Stimulated activated CD4-positive, alpha-beta T cell treated with anti-CD3 and anti-CD28 coated beads, TNF-alpha, amount 100 ng/mL, for 48 hours (primary cell): ENCODE measurements around the gene RAB35.

Experiments
- DNase-seq, 3 donors: peaks; one replicate each; pipeline ENCODE4 v3.0.0-alpha.2; 2020; ENCODE audit warnings: low read depth in 3 of 3

The RAB35 gene

DNA sequence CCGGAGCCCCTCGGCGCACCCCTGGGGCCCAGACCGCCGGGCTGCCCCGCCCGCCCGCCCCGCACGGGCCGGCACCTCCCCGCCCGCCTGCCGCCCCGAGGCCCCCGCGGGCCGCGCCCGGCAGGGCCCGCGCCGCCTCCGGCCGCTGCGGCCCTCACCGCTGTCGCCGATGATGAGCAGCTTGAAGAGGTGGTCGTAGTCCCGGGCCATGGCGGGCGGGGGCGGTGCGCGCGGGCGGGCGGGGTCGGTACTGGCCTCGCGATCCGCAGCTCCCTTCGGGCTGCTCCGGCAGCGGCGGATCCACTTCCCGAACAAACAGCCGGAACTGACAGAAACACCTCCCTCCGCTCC, at the start of gene RAB35:
TSS of gene RAB35 (minus strand) at position 313 of the 351 bp plus-strand sequence. CDS start at position 210, 103 bp downstream.
- DNase-seq = no peak

DNA sequence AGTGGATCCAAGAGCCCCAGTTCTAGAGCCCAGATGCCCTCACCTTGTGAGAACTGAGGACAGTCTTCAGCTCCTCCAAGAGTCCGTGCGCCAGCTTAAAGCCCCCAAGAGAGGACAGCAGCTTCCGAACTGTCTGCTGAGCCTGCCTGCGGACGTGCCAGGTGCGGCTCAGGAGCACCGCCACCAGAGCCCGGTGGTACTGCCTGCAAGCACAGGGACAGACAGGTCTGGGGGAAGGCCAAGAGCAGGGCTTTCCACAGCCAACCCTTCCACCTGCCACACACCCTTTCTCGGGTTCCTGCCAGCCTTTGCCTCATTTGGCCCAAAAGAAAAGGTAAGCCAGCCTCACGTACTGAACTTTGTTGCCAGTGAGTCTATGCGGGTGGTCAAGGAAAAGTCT, 47.7 kb upstream of the RAB35 start:
- no peak for DNase-seq

DNA sequence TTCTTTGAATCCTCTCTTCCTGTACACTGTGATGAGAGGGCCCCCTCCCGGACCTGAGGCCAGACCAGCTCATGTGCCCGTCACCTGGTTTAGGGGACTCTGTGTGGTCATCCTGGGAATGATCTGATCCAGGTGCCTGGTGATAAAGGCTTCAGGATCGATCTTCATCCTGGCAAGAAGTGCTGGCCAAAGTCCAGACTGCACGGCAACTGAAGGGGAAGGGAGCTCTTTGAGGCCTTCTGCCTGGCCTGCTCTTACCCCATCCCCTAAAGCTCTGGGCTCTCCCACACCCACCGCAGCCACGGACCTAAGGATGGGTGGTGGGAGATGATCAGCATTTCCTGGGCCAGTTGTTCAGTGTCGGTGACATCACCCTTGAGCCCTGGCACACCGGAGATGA, 46.2 kb upstream of the RAB35 start:
- DNase-seq = no peak

DNA sequence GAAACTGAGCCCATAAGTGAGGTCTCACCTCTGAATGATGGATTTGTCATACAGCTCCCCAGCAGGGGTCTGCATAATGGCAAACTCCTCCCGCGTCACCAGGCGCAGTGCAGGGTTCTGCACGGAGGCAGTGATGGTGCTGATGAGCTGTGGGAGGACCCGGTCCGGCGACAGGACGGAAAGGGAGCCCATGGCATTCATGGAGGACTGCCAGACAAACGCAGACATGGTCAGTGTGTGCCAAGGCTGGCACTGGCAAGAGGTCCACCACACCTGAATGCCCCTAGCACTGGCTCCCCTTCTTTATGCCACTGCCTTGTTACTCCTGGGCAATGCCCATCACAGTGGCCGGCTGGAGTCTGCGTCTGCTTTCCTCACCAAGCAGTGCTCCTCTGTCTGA, 45.3 kb upstream of the RAB35 start:
- no peak for DNase-seq

DNA sequence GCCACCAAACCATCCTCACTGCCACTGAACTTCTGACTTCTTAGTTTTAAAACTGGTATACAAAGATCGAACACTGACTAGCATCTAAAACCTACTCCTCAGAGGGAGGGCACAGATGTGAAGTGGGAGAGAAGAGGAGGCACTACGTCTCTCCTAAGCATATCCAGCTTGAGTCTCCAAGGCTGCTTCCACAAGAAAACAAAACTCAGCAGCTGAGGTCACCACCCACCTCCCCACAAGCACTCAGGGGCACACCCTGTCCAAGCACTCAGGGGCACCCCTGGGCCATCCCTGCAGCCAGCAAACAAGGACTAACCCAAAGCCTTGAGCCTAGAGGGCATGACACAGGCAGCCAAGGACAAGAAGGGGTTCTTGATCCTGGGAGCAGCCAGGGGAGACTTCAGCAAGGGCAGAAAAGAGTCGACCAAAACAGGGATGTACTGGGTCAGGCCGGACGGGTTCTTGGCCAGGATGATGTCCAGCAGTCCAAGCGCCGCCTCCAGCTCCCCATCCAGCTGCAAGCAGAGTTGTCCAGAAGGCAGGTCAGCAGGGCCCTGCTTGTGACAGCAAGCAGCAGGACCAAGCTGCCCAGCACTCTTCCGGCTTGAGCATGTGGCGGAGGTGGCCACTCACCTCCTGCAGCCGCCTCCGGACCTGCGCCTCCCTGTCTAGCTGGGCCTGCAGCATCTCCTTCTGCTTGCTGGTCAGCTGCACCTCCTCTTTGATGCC, 43.1 kb upstream of the RAB35 start:
- no peak for DNase-seq

DNA sequence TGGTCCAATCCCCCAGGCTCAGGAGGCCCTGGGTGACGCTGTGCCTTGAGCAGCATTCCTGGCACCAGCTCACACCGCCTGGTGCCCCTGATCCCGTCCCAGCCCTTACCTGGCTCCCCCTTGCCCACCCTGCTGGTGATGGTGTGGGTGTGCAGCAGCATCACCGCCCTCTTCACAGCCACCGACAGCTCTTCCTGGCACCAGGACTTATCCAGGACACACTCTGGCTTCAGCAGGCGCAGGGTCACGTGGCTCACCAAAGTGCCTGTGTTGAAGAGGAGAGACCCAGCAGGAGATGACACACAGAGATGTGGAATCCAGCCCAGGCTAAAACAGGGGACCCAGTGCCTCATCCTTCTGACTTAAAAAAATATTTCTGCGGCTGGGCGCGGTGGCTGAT, 41.8 kb upstream of the RAB35 start:
- DNase-seq = no peak

DNA sequence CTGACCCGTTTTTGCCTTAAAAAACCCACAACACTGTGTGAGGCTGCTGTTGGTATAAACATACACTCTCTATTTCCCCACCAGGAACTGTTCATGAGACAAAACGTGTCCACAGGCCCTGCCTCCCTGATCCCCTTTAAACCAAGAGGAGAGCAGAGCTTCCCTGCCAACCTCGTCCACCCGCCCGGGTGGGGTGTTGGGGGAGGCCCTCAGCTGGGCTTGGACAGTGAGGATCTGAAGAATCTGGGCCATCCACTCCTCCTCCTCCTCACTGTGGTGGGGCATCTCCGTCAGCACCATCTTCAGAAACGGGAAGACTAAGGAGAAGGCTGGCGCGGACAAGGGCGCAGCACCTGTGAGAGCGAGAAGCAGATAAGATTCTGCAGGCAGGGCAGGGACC, 41.1 kb upstream of the RAB35 start:
- DNase-seq = no peak

DNA sequence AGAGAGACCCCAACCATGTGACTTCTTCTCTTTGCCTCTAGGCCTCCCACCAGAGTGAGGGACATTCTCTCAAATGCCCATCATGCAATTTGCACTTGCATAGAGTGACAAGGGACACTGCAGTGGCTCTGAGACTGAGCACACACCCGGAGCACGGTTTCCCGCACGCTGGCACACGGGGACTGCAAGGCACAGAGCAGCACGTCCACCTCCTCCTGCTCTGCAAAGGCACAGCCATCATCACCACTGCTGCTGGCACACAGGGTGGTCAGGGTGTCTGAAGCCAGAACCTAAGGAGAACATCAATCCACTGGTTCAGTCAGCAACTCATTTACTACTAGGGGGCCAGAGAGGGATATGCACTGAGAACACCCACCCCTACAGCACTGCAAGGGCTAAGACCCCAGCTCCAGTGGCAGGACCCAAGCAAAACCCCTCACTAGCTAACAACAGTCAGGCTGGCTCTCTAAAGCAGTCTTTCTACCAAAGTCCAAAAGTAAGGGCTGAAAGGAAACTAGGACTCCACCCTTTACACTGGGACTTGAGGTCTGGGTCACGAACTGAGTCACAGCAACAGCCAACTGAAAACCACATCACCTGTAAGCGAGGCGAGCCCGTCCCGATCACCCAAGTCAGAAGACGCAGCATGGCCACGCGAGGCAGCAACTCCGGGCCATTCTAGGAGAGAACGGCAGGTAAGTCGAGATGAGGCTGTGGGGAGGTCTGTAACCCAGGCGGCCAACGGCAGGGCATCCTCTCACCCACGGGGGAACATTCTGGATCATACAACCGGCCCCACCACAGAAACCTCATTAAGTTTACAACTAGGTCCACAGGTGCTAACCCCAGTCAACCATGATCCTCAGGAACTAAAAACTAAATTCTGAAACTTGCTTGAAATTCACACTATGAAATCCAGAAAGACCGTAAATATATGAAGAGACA, 40.0 kb upstream of the RAB35 start:
- no peak for DNase-seq

DNA sequence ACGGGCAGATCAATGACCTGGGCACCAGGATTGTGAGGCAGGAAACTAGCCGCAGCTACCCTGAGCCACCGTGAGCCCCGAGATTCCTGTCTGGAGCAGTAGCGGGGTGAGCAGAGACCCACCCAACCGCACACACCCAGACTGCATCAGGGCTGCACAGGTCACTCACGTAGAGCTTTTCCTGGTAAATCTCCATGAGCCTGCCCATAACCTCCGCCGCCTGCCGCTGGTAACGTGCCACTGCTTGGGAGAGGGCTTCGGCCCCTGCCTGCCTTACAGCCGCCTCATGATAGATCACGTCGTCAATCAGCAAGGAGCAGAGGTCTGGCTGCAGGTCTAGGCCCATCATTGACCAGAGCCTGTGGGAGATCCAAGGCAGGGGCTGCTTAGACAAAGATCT, 38.5 kb upstream of the RAB35 start:
- no peak for DNase-seq

DNA sequence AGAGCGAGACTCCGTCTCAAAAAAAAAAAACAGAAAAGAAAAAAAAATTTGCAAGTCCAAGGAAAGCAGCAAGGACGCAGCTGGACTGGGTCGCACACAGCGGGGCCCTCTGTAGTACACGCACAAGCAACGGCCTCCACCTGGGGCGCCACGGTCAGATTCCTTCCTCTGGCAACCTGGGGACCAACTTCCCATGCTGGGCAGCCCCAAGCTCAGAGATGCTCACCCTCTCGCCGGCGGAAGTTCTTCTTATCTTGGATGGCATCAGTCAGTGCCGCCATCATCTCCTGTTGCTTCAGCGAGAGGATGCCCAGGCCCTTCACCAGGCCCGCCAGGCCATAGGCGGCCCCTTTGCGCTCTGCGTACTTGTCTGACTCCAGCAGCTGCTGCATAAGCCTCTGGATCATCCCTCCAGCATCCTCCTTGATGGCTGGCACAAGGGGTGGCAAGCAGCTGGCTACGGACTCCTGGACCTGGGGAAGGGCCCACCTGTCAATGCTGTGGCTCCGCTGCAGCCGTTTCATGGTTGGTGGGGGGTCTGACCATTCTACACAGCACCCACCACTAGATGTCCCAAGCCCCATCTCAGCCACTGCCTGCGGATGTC, 34.5 kb upstream of the RAB35 start:
- DNase-seq = no peak

DNA sequence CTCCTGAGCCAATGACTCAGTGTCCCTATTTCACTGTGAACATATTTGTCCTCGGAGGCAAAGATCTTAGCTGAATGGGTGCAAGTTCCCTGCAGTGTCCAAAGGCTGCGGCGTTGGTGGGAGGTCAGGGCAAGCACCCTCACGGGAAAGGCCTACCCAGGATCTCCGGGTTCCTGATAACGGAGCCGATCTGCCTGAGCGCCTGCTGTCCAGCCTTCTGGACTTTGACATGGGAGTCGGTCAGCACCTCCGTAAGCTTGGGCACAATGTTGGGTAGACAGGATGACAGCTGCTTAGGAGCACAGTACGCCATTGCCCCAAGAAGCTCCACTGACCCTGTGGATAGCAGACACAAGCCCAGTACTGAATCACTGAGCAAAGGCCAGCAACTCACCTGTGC, 31.5 kb upstream of the RAB35 start:
- DNase-seq = no peak

DNA sequence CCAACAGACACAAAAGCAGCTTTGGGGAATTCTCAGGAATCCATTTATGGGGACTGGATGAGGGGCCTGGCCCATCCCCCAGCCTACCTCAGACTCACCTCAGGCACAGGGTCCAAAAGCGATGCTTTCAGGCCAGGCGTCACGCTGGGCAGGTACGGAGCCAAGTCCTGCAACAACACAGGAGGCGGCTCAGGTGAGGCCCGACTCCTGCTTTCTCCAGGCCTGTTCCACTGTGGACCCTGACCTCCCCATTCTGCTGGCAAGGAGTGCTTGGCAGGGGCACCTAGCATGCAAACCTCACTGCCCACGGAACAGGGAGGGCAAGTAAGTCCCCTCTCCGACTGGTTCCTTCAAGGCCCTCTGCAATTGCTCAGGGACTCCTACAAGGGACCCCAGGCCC, 28.6 kb upstream of the RAB35 start:
- DNase-seq = no peak

DNA sequence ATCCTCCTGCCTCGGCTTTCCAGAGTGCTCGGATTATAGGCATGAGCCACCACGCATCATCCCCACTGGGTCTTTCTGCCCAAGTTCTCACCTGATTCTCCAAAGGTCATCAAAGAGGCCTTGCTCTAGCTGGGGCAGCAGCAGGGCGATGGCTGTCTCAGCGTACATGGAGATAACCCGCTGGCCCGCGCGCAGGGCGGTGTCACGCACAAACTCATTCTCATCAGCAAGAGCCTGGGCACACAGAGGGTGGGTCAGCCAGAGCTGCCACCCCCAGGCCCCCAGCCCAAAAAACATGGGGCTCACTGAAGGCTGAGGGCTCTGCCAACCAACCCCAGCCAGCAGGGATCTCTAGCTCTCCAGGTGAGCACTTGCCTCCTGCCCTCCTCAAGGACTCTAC, 27.7 kb upstream of the RAB35 start:
- no peak for DNase-seq

DNA sequence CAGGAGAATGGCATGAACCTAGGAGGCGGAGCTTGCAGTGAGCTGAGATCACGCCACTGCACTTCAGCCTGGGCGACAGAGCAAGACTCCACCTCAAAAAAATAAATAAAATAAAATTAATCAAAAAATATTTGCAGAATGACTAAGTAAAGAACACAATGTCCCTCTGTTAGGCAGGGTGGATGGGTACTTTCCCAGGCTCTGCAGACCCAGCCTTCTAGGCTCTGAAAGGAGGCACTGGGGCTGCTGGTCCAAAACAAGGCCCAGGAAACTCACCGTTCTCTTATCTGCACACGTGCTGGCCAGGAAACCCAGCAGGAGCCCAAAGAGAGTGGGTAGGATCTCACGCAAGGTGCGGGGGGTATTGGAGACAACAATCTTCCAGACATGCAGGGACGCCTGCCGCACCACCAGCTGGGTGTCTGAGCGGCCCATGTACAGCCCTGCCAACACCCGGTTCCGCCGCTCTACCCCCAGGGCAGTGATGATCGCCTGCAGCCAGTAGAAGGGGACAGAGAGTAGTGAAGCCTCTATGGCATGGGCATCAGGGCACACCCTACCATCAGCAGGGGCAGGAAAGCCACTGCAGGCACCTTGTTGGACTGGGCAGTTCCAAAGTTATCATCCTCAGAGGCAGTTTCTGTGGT, 25.8 kb upstream of the RAB35 start:
- DNase-seq = no peak

DNA sequence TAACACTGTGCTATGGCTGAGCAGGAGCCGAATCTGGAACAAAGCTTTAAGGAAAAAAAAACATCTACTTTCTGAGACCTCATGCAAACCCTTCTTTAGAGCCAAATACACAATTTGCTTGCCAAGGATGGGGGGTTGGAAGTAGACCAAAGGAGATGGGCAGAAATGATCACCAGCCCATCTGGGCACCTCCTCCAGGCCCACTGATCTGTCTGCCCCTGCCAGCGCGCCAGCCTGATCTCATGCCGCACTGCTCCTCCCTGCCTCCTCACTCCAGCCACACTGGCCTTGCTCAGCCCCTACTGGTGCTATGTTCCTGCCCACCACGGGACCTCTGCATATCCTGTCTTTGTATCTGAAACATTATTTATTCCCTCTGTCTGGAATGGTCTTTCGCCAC, 24.8 kb upstream of the RAB35 start:
- no peak for DNase-seq

DNA sequence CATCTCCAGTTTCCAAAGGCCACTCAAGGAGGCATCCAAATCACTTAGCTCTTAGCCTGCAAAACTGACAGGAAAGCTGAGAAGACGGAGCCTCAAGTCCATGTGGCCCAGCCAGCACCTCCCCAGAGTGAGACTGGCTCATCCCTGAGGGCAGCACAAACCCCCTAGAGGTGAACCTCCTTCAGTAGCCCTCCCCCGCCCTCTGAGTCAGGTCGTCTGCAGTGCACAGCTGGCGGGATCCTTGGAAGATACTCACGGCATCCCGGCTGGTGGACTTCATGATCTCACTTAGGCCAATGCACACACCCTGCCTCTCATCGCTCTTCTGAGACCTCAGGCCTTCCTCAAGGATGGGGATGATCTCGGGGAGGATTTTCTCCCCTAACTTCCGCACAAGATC, 24.1 kb upstream of the RAB35 start:
- no peak for DNase-seq

DNA sequence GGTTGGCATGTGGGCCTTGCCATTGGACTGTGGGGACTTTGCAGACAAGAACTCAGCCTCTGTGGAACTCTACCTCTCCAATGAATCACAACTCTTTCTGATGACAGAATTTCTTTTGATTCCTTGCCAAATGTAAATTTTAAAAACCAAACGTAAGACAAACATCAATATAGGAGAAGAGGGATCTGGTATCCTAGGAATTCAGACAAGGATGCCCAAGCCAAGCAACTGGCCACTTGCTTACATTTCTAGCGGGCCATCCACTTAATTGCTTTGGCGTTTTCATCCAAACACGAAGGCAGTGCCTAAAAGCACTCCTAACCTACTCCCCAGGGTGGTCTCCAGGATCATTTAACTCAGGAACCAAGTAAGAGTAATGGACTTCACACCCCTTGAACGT, 23.4 kb upstream of the RAB35 start:
- DNase-seq = no peak

DNA sequence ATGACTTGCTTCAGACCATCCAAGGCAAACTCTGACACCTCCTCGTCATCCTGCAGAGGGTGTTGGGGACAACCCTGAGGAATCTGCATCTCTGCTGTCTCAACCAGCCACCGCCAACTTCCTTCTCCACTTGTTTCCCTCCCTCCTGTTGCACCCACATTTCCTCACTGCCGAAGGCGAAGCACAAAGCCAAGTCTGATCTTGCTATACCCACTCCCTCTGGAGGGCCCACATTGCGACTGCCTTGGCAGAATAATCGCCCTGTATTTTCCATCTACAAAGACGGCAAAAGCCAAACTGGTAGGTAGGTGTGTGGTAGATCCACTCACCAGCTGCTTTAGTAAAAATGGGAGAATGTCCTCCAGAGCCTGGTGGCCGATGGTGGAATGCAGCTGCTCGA, 21.8 kb upstream of the RAB35 start:
- DNase-seq = no peak

DNA sequence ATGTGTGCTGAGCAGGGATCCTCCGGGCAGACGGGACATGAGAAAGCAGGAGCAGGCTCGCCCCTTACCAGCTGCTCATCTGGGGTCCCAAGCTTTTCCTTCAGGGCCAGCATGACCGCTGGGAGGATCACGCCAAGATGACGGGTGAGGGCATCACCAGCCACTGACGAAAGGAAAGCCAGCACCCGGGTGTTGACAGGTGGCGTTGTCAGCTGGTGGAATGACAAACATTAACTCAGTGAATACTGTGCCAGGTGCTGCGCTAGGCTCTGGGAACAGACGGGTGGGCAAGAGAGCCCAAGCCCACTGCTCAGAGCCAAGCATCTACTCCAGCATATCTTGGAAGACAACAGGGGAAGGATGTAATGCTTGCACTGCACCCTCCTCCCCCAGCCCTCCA, 21.3 kb upstream of the RAB35 start:
- DNase-seq = no peak

DNA sequence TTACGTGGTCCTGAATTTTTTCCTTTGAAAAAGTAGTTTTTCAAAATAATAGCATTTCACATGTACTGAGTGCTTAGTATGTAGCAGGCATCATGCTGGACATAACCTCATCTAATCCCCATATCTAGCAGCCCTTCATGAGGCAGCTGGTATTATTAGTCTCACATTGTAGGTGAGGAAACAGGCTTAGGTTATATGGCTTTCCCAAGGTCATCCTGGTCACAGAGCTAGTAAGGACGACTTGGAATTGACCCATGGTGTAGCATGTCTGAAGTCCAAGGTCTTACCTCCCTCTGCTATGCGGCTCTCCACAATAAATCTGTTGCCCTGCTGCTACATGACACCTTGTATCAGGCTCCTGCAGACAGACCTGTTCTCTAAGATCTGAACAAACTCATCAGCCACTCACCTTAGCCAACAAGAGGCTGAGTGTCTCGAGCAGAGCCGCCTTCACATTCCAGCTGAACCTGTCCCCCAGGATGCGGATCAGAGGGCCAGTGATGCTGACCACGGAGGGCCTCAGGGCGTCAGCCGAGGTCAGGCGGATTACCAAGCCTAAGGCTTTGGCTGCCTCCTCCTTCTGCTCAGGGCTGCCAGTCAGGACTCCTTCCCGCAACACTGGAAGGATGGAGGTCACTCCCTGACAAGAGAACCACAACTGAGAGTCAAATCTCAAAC, 19.7 kb upstream of the RAB35 start:
- DNase-seq = no peak

DNA sequence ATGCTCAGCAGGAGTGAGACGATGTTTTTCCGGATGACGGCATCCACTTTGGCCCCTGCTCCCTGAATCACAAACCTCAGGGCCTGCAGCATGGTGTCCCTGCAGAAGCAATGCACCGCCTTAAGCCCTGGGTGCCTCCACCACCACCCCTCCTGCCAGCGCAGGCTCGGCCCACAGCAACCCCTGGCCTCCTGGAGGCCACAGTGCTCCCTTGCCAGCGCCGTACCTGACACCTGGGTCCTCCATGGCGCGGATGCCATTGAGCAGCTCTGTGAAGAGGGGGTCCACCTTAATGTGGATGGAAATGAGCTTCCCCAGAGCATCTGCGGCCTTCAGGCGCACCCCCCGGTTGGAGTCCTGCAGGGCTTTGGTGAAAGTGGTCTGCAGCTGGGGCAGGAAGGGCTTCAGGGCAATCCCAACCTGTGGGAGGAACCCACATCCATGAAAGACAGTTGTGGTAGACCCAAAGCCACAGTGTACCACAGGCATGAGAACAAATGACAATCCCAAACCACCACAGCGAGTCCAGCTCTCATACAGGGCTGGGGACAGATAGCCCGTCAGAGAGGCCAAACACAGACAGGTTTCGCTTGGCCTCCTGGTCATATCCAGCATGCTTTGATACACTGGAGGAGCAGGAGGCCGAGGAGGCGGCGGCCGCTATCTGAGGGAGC, 17.9 kb upstream of the RAB35 start:
- no peak for DNase-seq
